ENCODE results near the gene MYO7B.

DNA sequence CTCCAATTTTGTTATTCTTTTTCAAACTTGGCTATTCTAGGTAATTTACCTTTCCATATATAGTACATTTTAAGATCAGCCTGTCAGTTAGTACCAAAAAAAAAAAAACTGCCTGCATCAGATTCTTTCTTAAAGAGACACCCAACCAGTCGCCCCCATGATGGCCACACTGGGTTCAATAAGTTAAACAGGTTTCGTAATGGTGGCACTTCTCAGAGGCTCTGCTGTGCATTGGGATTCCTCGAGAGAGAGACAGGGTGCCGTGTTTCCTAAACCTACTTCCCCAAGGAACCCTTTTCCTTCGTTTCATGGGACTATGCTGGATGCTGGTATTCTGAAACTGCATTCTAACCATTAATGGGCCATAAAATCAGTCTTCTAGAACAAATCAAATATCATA is 37.4 kb downstream of the MYO7B start:
- TF ChIP-seq POLR2A (IDR thresholded peaks at IDR 0.05): no peak
- no peak for TF ChIP-seq CTCF (IDR thresholded peaks at IDR 0.05 in 4 of 5, conservative IDR thresholded peaks at IDR 0.05 in 1 of 5)
